ENCODE measurements around the gene LZTR1.
A peak's percentile ranks its signal among the peaks of the same experiment; 100 is the strongest.
"Not testable (repeated sequence)": the region's sequence is repeated elsewhere in the genome, so short reads cannot be mapped to it uniquely, and the experiment has no call there.

The LZTR1 gene

GRCh38 chr22:20937031-20937793, 44.9 kb upstream of the LZTR1 start:
- no peak overlapping the region for H3K9ac ChIP-seq (ENCODE audit: low read length)
- DNase-seq, result no peak
- H3K14ac ChIP-seq (ENCODE audit: low read length), result no peak overlapping the region
- H4K91ac ChIP-seq (ENCODE audit: low read depth, low read length), result no peak overlapping the region
- H3K79me1 ChIP-seq (ENCODE audit: low read length), result no peaks in the 10 kb centered on the region
- H3K4me2 ChIP-seq (ENCODE audit: low read length), result no peak overlapping the region
- H4K12ac ChIP-seq (ENCODE audit: low read depth, low read length), result no peak overlapping the region
- H3K36me3 ChIP-seq (ENCODE audit: control insufficient read depth in 1 of 2, insufficient read depth in 2 of 2, low read length in 2 of 2), result peaks cover 24 to 30% of the 10 kb centered on the region in 2 experiments
- no peak overlapping the region for H2BK5ac ChIP-seq (ENCODE audit: low read depth, low read length, poor library complexity)
- peak overlapping the region; percentile 94 for H3K4ac ChIP-seq (ENCODE audit: low read depth, low read length)
- H2BK120ac ChIP-seq (ENCODE audit: insufficient read depth, low read length, poor library complexity), result no peak overlapping the region
- H3K79me2 ChIP-seq (ENCODE audit: control insufficient read depth, insufficient read depth, low read length, poor library complexity), result peaks cover 29% of the 10 kb centered on the region
- H2BK12ac ChIP-seq (ENCODE audit: low read length), result no peak overlapping the region
- H3K4me3 ChIP-seq (ENCODE audit: low read depth, low read length), result no peak overlapping the region
- H3K27me3 ChIP-seq (ENCODE audit: insufficient read depth, low read length), result no peaks in the 10 kb centered on the region
- WGBS (ENCODE audit: extremely low coverage, insufficient coverage, insufficient read length), result no CpG with 5 or more reads among the region's 12 CpGs
- peak overlapping the region; percentile 69 for H3K18ac ChIP-seq (ENCODE audit: low read length)
- no peak overlapping the region for H3K23ac ChIP-seq (ENCODE audit: low read length)
- no peak overlapping the region for H2AK5ac ChIP-seq (ENCODE audit: low read length)
- H3K27ac ChIP-seq (ENCODE audit: low read depth, low read length), result no peak overlapping the region
- H3K9me3 ChIP-seq (ENCODE audit: insufficient read depth, low read depth, low read length), result no peaks in the 10 kb centered on the region
- no peak overlapping the region for H2AFZ ChIP-seq (ENCODE audit: insufficient read depth, low read length, poor library complexity)
- peaks cover 3 to 4% of the 10 kb centered on the region in 2 experiments for H3K4me1 ChIP-seq (ENCODE audit: control insufficient read depth in 1 of 2, insufficient read depth in 2 of 2, low read length in 2 of 2)
- no peak overlapping the region for H4K8ac ChIP-seq (ENCODE audit: low read depth, low read length)

- Histone ChIP-seq H3K4ac (ENCODE audit: low read depth, low read length) (peak overlapping the region; percentile 93), H3K4me1 (ENCODE audit: control insufficient read depth in 1 of 2, insufficient read depth in 2 of 2, low read length in 2 of 2) (peaks cover 3 to 4% of the 10 kb centered on the region in 2 experiments), H3K36me3 (ENCODE audit: control insufficient read depth in 1 of 2, insufficient read depth in 2 of 2, low read length in 2 of 2) (peaks cover 24 to 30% of the 10 kb centered on the region in 2 experiments), H3K14ac (ENCODE audit: low read length) (no peak overlapping the region), H4K12ac (ENCODE audit: low read depth, low read length) (no peak overlapping the region), H2BK12ac (ENCODE audit: low read length) (no peak overlapping the region), H4K8ac (ENCODE audit: low read depth, low read length) (no peak overlapping the region), H3K9ac (ENCODE audit: low read length) (no peak overlapping the region), H2AFZ (ENCODE audit: insufficient read depth, low read length, poor library complexity) (no peak overlapping the region), H2BK5ac (ENCODE audit: low read depth, low read length, poor library complexity) (no peak overlapping the region), H3K27me3 (ENCODE audit: insufficient read depth, low read length) (no peaks in the 10 kb centered on the region), H2AK5ac (ENCODE audit: low read length) (no peak overlapping the region), H3K4me2 (ENCODE audit: low read length) (no peak overlapping the region), H3K23ac (ENCODE audit: low read length) (no peak overlapping the region), H4K91ac (ENCODE audit: low read depth, low read length) (no peak overlapping the region), H3K18ac (ENCODE audit: low read length) (no peak overlapping the region), H3K9me3 (ENCODE audit: insufficient read depth, low read depth, low read length) (no peaks in the 10 kb centered on the region), H3K79me1 (ENCODE audit: low read length) (no peaks in the 10 kb centered on the region), H3K79me2 (ENCODE audit: control insufficient read depth, insufficient read depth, low read length, poor library complexity) (peaks cover 29% of the 10 kb centered on the region), H3K4me3 (ENCODE audit: low read depth, low read length) (no peak overlapping the region), H2BK120ac (ENCODE audit: insufficient read depth, low read length, poor library complexity) (no peak overlapping the region), H3K27ac (ENCODE audit: low read depth, low read length) (no peak overlapping the region)
- no CpG with 5 or more reads among the region's 8 CpGs for whole genome bisulfite sequencing (ENCODE audit: extremely low coverage, insufficient coverage, insufficient read length)
- DNase-seq, result peak; percentile 48 to 74
Observed at GRCh38 chr22:20937794-20938671, 44.1 kb upstream of the LZTR1 start.

- H4K12ac ChIP-seq (ENCODE audit: low read depth, low read length); H3K23ac ChIP-seq (ENCODE audit: low read length); H3K27ac ChIP-seq (ENCODE audit: low read depth, low read length); H4K91ac ChIP-seq (ENCODE audit: low read depth, low read length); H3K4me2 ChIP-seq (ENCODE audit: low read length); H3K4me1 ChIP-seq (ENCODE audit: control insufficient read depth in 1 of 2, insufficient read depth in 2 of 2, low read length in 2 of 2); H2AFZ ChIP-seq (ENCODE audit: insufficient read depth, low read length, poor library complexity); H4K8ac ChIP-seq (ENCODE audit: low read depth, low read length); H3K9ac ChIP-seq (ENCODE audit: low read length); H3K79me1 ChIP-seq (ENCODE audit: low read length); H2AK5ac ChIP-seq (ENCODE audit: low read length); H2BK5ac ChIP-seq (ENCODE audit: low read depth, low read length, poor library complexity); H3K9me3 ChIP-seq (ENCODE audit: insufficient read depth, low read depth, low read length); H3K4me3 ChIP-seq (ENCODE audit: low read depth, low read length); H3K14ac ChIP-seq (ENCODE audit: low read length); H3K18ac ChIP-seq (ENCODE audit: low read length); H2BK12ac ChIP-seq (ENCODE audit: low read length); H2BK120ac ChIP-seq (ENCODE audit: insufficient read depth, low read length, poor library complexity); H3K27me3 ChIP-seq (ENCODE audit: insufficient read depth, low read length): not testable (repeated sequence)
- peak in 1 of 2 donors; percentile 33 for DNase-seq
- peak overlapping the region; percentile 83 for H3K4ac ChIP-seq (ENCODE audit: low read depth, low read length)
- peaks cover 19 to 24% of the 10 kb centered on the region in 2 experiments for H3K36me3 ChIP-seq (ENCODE audit: control insufficient read depth in 1 of 2, insufficient read depth in 2 of 2, low read length in 2 of 2)
- no CpG with 5 or more reads among the region's 14 CpGs for WGBS (ENCODE audit: extremely low coverage, insufficient coverage, insufficient read length)
- H3K79me2 ChIP-seq (ENCODE audit: control insufficient read depth, insufficient read depth, low read length, poor library complexity), result peaks cover 29% of the 10 kb centered on the region
Observed at GRCh38 chr22:20939457-20940185, 42.5 kb upstream of the LZTR1 start.

- Histone ChIP-seq H3K4me1 (ENCODE audit: control insufficient read depth in 1 of 2, insufficient read depth in 2 of 2, low read length in 2 of 2) (peaks cover 4 to 7% of the 10 kb centered on the region in 2 experiments), H4K91ac (ENCODE audit: low read depth, low read length) (no peak overlapping the region), H3K4me2 (ENCODE audit: low read length) (no peak overlapping the region), H2BK12ac (ENCODE audit: low read length) (no peak overlapping the region), H3K27ac (ENCODE audit: low read depth, low read length) (no peak overlapping the region), H3K4me3 (ENCODE audit: low read depth, low read length) (no peak overlapping the region), H2AK5ac (ENCODE audit: low read length) (no peak overlapping the region), H3K9me3 (ENCODE audit: insufficient read depth, low read depth, low read length) (no peaks in the 10 kb centered on the region), H2BK120ac (ENCODE audit: insufficient read depth, low read length, poor library complexity) (no peak overlapping the region), H3K9ac (ENCODE audit: low read length) (no peak overlapping the region), H3K36me3 (ENCODE audit: control insufficient read depth in 1 of 2, insufficient read depth in 2 of 2, low read length in 2 of 2) (peaks cover 16 to 21% of the 10 kb centered on the region in 2 experiments), H3K79me2 (ENCODE audit: control insufficient read depth, insufficient read depth, low read length, poor library complexity) (peaks cover 29% of the 10 kb centered on the region), H3K14ac (ENCODE audit: low read length) (no peak overlapping the region), H3K23ac (ENCODE audit: low read length) (no peak overlapping the region), H4K8ac (ENCODE audit: low read depth, low read length) (no peak overlapping the region), H3K18ac (ENCODE audit: low read length) (no peak overlapping the region), H3K4ac (ENCODE audit: low read depth, low read length) (peak overlapping the region; percentile 83), H2AFZ (ENCODE audit: insufficient read depth, low read length, poor library complexity) (no peak overlapping the region), H3K27me3 (ENCODE audit: insufficient read depth, low read length) (no peaks in the 10 kb centered on the region), H4K12ac (ENCODE audit: low read depth, low read length) (no peak overlapping the region), H3K79me1 (ENCODE audit: low read length) (no peaks in the 10 kb centered on the region), H2BK5ac (ENCODE audit: low read depth, low read length, poor library complexity) (no peak overlapping the region)
- no CpG with 5 or more reads among the region's 3 CpGs for WGBS (ENCODE audit: extremely low coverage, insufficient coverage, insufficient read length)
- DNase-seq, result peak in 1 of 2 donors; percentile 73
Observed at GRCh38 chr22:20940186-20940651, 41.9 kb upstream of the LZTR1 start.
